ENCODE results near the gene SLC38A7. TPM values are rescaled to one million over a fixed set of nuclear protein-coding genes. Genes with fewer than 3 reads are reported as not detected.

The SLC38A7 gene
- total RNA-seq, 2 donors from 2014 or later, result 20.8 to 21.4 TPM

Other genes starting within 250 kb of the SLC38A7 start
- 100 to 1,000 TPM; 121 to 153 TPM for gene NDRG4, start 184.6 kb downstream of the SLC38A7 start, total RNA-seq
- gene SETD6, start 169.3 kb downstream of the SLC38A7 start, total RNA-seq, result 10 to 100 TPM; 10.7 to 10.8 TPM
- 10 to 100 TPM; 74.2 to 92.9 TPM for gene CNOT1, start 54.9 kb downstream of the SLC38A7 start, total RNA-seq
- gene GOT2, start 49.5 kb upstream of the SLC38A7 start, total RNA-seq, result 100 to 1,000 TPM; 270 TPM